Measurements from ENCODE around the gene MYO7A.

MYO7A gene

DNA sequence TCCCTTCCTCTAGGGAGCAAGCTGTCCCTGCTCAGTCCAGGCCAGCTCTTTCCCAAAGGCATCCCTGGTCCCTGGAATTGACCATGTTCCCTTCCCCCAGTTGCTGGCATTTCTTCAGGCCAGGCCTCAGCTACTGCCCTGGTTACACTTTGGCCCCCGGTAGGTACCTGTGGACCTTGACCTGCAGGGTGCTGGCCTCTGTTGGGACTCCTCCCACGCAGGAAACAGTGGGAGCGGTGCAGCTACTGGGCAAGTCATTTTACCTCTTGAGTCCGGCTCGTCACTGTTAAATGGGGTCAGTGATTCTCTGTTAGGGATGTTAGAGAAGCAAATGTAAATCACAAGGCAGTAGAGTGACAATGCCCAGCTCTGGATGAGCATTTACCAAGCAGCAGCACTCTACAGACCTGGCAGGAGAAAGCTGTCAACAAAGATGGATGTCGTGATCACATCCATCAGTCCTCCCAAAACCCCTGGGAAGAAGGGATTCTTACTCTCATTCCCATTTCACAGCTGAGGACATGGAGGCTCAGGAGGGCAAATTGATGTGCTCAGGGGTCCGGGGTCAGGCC is 16.9 kb downstream of the MYO7A start:
- no peak overlapping the region for H3K4me3 Mint-ChIP-seq
- TF ChIP-seq, protein P1, sequence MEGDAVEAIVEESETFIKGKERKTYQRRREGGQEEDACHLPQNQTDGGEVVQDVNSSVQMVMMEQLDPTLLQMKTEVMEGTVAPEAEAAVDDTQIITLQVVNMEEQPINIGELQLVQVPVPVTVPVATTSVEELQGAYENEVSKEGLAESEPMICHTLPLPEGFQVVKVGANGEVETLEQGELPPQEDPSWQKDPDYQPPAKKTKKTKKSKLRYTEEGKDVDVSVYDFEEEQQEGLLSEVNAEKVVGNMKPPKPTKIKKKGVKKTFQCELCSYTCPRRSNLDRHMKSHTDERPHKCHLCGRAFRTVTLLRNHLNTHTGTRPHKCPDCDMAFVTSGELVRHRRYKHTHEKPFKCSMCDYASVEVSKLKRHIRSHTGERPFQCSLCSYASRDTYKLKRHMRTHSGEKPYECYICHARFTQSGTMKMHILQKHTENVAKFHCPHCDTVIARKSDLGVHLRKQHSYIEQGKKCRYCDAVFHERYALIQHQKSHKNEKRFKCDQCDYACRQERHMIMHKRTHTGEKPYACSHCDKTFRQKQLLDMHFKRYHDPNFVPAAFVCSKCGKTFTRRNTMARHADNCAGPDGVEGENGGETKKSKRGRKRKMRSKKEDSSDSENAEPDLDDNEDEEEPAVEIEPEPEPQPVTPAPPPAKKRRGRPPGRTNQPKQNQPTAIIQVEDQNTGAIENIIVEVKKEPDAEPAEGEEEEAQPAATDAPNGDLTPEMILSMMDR (IDR thresholded peaks at IDR 0.05; ENCODE audit: unreplicated experiment in 3 of 3), result no peak
- peaks cover 28% of the 10 kb centered on the region for H3K4me1 Mint-ChIP-seq
- no peaks in the 10 kb centered on the region for H3K36me3 Mint-ChIP-seq (ENCODE audit: low read depth)
- H3K27ac Mint-ChIP-seq, result peak overlapping the region in 1 of 3 experiments; percentile 31
- H3K27me3 Mint-ChIP-seq (ENCODE audit: low read depth), result peaks cover 21% of the 10 kb centered on the region
- H3K9me3 Mint-ChIP-seq, result no peaks in the 10 kb centered on the region

DNA sequence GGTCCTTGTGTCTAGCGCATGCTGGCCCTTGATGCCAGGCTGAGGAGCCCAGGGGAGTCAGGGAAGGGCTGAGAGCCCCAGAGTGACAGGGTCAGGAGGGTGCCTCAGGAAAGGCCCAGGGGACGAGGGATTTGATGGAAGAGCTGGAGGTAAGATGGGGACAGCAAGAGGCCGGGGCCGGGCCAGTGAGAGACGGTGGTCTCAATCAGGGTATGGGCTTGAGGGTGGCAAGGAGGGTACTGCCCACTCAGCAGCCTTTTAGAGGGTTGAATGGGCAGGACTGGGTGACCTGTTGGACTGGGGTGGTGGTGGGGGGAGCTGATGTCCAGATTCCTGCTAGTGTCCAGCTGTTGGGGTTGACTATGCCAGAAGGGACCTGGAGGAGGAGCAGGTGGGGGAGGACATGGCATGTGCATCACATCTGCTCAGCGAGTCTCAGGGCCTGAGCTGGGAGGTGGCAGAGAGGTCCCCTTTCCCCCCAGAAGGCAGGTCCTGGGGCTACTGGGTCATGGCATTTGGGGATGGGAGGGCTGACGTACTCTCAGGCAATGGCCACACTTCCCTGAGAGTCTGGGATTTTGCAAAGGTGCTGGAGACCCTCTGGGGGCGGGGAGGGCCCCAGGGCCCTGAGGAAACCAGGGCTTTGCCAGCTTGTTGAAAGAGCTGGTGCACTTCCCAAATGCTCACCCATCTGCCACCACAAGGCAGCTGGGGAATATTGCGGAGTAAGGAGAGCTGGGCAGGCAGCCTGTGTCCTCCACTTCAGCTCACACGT is 18.4 kb downstream of the MYO7A start:
- Mint-ChIP-seq H3K9me3 (no peaks in the 10 kb centered on the region), H3K4me3 (peak overlapping the region in 1 of 3 experiments; percentile 38), H3K36me3 (ENCODE audit: low read depth) (no peaks in the 10 kb centered on the region), H3K4me1 (peaks cover 24% of the 10 kb centered on the region), H3K27me3 (ENCODE audit: low read depth) (peaks cover 24% of the 10 kb centered on the region), H3K27ac (peak overlapping the region in 1 of 3 experiments; percentile 11)
- TF ChIP-seq, protein P1 (IDR thresholded peaks at IDR 0.05; ENCODE audit: unreplicated experiment in 3 of 3), result no peak

GRCh38 chr11:77147036-77147315 is 18.9 kb downstream of the MYO7A start:
- Mint-ChIP-seq H3K27ac (peak overlapping the region in 1 of 3 experiments; percentile 19), H3K36me3 (ENCODE audit: low read depth) (no peaks in the 10 kb centered on the region), H3K4me3 (no peak overlapping the region), H3K4me1 (peaks cover 24% of the 10 kb centered on the region), H3K9me3 (no peaks in the 10 kb centered on the region), H3K27me3 (ENCODE audit: low read depth) (peaks cover 25% of the 10 kb centered on the region)
- TF ChIP-seq, protein P1 (IDR thresholded peaks at IDR 0.05; ENCODE audit: unreplicated experiment in 3 of 3), result no peak

DNA sequence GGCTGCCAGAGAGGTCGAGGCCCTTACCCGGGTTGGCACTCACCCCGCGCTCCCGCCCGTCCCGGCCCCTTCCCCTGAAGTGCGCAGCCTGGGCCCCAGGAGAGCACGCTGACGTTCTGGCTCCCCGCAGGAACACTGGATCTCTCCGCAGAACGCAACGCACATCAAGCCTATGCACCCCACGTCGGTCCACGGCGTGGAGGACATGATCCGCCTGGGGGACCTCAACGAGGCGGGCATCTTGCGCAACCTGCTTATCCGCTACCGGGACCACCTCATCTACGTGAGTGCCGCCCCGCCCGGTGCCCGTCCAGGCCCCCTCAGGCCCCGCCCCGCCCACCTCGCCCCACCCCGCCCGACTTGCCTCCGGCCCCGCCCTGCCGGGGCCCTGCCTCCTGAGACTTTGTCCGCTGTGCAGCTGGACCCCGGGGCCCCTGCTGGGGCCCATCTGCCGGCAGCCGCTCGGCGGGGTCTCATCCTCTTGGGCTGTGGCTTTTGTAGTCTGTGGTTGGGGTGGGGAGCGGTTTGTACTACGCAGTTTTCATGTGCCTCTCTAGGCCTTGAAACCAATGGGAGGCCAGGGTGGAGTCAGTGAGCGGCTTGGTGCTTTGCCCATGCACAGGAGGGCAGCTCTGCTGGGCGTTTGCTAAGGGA is 19.7 kb downstream of the MYO7A start:
- H3K4me1 Mint-ChIP-seq, result peaks cover 31% of the 10 kb centered on the region
- H3K36me3 Mint-ChIP-seq (ENCODE audit: low read depth), result no peaks in the 10 kb centered on the region
- H3K9me3 Mint-ChIP-seq, result no peaks in the 10 kb centered on the region
- H3K4me3 Mint-ChIP-seq, result peak overlapping the region; percentile 59 to 72 (median 67)
- H3K27ac Mint-ChIP-seq, result no peak overlapping the region
- TF ChIP-seq, protein P1 (IDR thresholded peaks at IDR 0.05; ENCODE audit: unreplicated experiment in 3 of 3), result no peak
- peaks cover 32% of the 10 kb centered on the region for H3K27me3 Mint-ChIP-seq (ENCODE audit: low read depth)

DNA sequence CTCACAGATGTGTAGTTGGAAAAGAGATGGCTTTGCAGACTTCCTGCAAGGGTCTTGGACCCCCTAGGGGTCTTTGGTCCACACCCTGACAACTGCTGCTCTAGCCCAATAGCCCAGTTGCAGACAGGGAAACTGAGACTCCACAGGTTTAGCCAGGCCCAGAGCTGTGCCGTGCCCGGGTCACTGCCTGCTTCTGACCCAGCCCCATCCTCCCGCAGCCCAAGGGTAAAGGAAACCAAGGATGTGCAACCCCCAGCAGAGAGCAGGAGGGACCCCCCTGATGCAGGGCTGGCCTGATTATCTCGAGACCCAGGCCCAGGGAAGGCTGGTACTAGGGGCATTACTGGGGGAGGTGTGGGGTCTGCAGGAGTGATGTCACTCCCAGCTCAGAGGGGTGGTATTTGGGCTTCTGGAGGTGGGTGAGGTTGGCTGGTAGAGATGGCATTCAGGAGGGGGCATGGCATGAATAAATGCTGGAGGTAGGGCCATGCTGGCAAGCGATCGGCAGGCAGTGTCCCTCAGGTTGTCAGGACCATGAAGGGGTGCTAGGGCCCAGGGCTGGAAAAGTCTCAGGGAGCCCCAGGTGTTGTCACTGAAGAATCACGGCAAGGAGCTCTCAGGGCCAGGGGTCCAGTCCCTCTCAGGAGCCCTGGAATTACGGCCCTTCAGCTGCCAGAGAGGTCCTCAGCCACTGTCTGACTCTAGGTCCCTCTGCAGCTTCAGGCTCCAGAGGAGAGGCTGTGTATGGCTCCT is 21.1 kb downstream of the MYO7A start:
- TF ChIP-seq, protein P1 (IDR thresholded peaks at IDR 0.05; ENCODE audit: unreplicated experiment in 3 of 3), result no peak
- Mint-ChIP-seq H3K36me3 (ENCODE audit: low read depth) (no peaks in the 10 kb centered on the region), H3K4me1 (peaks cover 38% of the 10 kb centered on the region), H3K27me3 (ENCODE audit: low read depth) (peaks cover 32% of the 10 kb centered on the region), H3K27ac (no peak overlapping the region), H3K9me3 (no peaks in the 10 kb centered on the region), H3K4me3 (no peak overlapping the region)
